GM23338 (cell line): ENCODE data around the gene EPHB1. TPM values are rescaled to one million over a fixed set of nuclear protein-coding genes. Genes with fewer than 3 reads are reported as not detected.

Experiments used
- ATAC-seq: fragments of 200-7000 bp; cut with Tn5 transposase; 3 replicates; pipeline ENCODE4 v1.9.1; 2020
- DNase-seq: peaks from one replicate; pipeline ENCODE4 v3.0.0-alpha.2; 2015; ENCODE audit warnings: low spot score
- H2AFZ ChIP-seq: fragments of 200-600 bp; sonication (generic); 2 replicates; pipeline ENCODE4 v1.8.0; 2016; ENCODE audit warnings: antibody characterized with exemption, mild to moderate bottlenecking, moderate library complexity
- H3F3A ChIP-seq: fragments of 200-600 bp; sonication (generic); replicated peaks from 2 replicates; pipeline ENCODE4 v1.8.0; 2017; ENCODE audit warnings: antibody characterized with exemption, mixed run types, low read depth
- H3K27ac ChIP-seq: fragments of 200-600 bp; sonication (generic); 2 replicates; pipeline ENCODE4 v1.6.1; 2016; ENCODE audit warnings: low read depth
- H3K27me3 ChIP-seq: fragments of 200-600 bp; sonication (generic); 2 replicates; pipeline ENCODE4 v1.8.0; 2016; ENCODE audit warnings: mild to moderate bottlenecking, mixed run types, moderate library complexity; ENCODE audit not compliant: insufficient read depth
- H3K36me3 ChIP-seq: fragments of 200-600 bp; sonication (generic); 2 replicates; pipeline ENCODE4 v1.8.0; 2016; ENCODE audit warnings: mild to moderate bottlenecking; ENCODE audit not compliant: insufficient read depth
- H3K4me1 ChIP-seq: fragments of 200-600 bp; sonication (generic); 2 replicates; pipeline ENCODE4 v1.8.0; 2016; ENCODE audit warnings: mild to moderate bottlenecking, moderate library complexity; ENCODE audit not compliant: insufficient read depth
- H3K4me2 ChIP-seq: fragments of 200-600 bp; sonication (generic); 2 replicates; pipeline ENCODE4 v1.7.1; 2017; ENCODE audit warnings: mixed run types
- H3K4me3 ChIP-seq: fragments of 200-600 bp; sonication (generic); 2 replicates; pipeline ENCODE4 v1.6.1; 2016; ENCODE audit warnings: mixed run types
- H3K79me2 ChIP-seq: fragments of 200-600 bp; sonication (generic); replicated peaks from 2 replicates; pipeline ENCODE4 v1.8.0; 2017; ENCODE audit warnings: mild to moderate bottlenecking; ENCODE audit not compliant: insufficient read depth
- H3K9me2 ChIP-seq: fragments of 200-600 bp; sonication (generic); 2 replicates; pipeline ENCODE4 v1.8.0; 2017; ENCODE audit not compliant: insufficient read depth
- H4K20me1 ChIP-seq: fragments of 200-600 bp; sonication (generic); replicated peaks from 2 replicates; pipeline ENCODE4 v1.8.0; 2017; ENCODE audit warnings: mild to moderate bottlenecking; ENCODE audit not compliant: insufficient read depth
- H3K27ac Mint-ChIP-seq: 2 replicates; pipeline ENCODE4 v1.8.0; 2020; ENCODE audit warnings: inconsistent platforms, mild to moderate bottlenecking, moderate library complexity, mixed read lengths
- H3K27me3 Mint-ChIP-seq: 3 replicates; pipeline ENCODE4 v1.8.0; 2022; ENCODE audit warnings: low read depth, mild to moderate bottlenecking, moderate library complexity, mixed read lengths, inconsistent platforms; ENCODE audit not compliant: insufficient read depth, poor library complexity
- H3K36me3 Mint-ChIP-seq: 3 replicates; pipeline ENCODE4 v1.8.0; 2021; ENCODE audit warnings: low read depth, mild to moderate bottlenecking, inconsistent platforms, moderate library complexity, mixed read lengths
- H3K4me1 Mint-ChIP-seq: 3 replicates; pipeline ENCODE4 v1.8.0; 2020; ENCODE audit warnings: mild to moderate bottlenecking, inconsistent platforms, mixed read lengths
- H3K4me3 Mint-ChIP-seq: 3 replicates; pipeline ENCODE4 v1.8.0; 2021; ENCODE audit warnings: moderate library complexity, mild to moderate bottlenecking, inconsistent platforms, mixed read lengths
- H3K9me3 Mint-ChIP-seq: 3 replicates; pipeline ENCODE4 v1.8.0; 2020; ENCODE audit warnings: moderate library complexity, mild to moderate bottlenecking, inconsistent platforms, mixed read lengths
- CREB1 ChIP-seq: fragments of 250-450 bp; sonication (Bioruptor Pico); IDR thresholded peaks from 2 replicates; pipeline ENCODE4 v1.5.0; 2020; ENCODE audit warnings: low read depth, mild to moderate bottlenecking, moderate library complexity
- ETS1 ChIP-seq: IDR thresholded peaks from 2 replicates; pipeline ENCODE4 v1.6.1; 2016; ENCODE audit warnings: antibody characterized with exemption
- EZH2phosphoT487 ChIP-seq: fragments of 200-600 bp; sonication (generic); IDR thresholded peaks from one replicate; pipeline ENCODE4 v1.8.1; 2018; ENCODE audit warnings: antibody characterized with exemption; ENCODE audit not compliant: unreplicated experiment
- JUNB ChIP-seq: IDR thresholded peaks from one replicate; pipeline ENCODE4 v1.6.1; 2016; ENCODE audit warnings: antibody characterized with exemption; ENCODE audit not compliant: unreplicated experiment
- POLR2AphosphoS5 ChIP-seq: IDR thresholded peaks from 2 replicates; pipeline ENCODE4 v1.6.1; 2016; ENCODE audit warnings: antibody characterized with exemption, low read depth
- ZNF114 ChIP-seq: fragments of 250-450 bp; sonication (Bioruptor Pico); IDR thresholded peaks from 2 replicates; pipeline ENCODE4 v1.5.0; 2020; ENCODE audit warnings: mild to moderate bottlenecking, moderate library complexity
- ZNF331 ChIP-seq: fragments of 250-450 bp; sonication (Bioruptor Pico); IDR thresholded peaks from 2 replicates; pipeline ENCODE4 v1.5.0; 2020; ENCODE audit warnings: low read depth, mild to moderate bottlenecking, moderate library complexity
- ZNF462 ChIP-seq: fragments of 250-450 bp; sonication (Bioruptor Pico); IDR thresholded peaks from 2 replicates; pipeline ENCODE4 v1.5.0; 2020; ENCODE audit warnings: mild to moderate bottlenecking, moderate library complexity
- polyA plus RNA-seq: library from polyadenylated mRNA; unstranded; fragments of >200 nt; fragmentation: Nextera tagmentation; extraction: Ambion mirVana; gene quantifications from 2 replicates; pipeline ENCODE4 v1.2.1, GENCODE V29; 2016
- total RNA-seq: library from RNA; depleted of rRNA; stranded (reverse); fragments of >200 nt; shearing (Covaris generic); gene quantifications from 2 replicates; pipeline ENCODE4 v1.2.3, GENCODE V29; 2014

The EPHB1 gene
- total and polyA plus RNA-seq, 2 experiments from 2014 or later = 2.7 to 5.2 TPM

- H3K27me3 Mint-ChIP-seq = peaks cover 2% of the 10 kb centered on the region
- H3K27ac Mint-ChIP-seq = no peak overlapping the region
- H3K4me3 ChIP-seq = no peak overlapping the region
- H3K36me3 ChIP-seq = no peaks in the 10 kb centered on the region
- H3K79me2 ChIP-seq = no peaks in the 10 kb centered on the region
- no peak overlapping the region for H2AFZ ChIP-seq
- H3K36me3 Mint-ChIP-seq = no peaks in the 10 kb centered on the region
- no peak for DNase-seq
- no peak overlapping the region for H3K27ac ChIP-seq
- H3K4me2 ChIP-seq = no peak overlapping the region
- no peaks in the 10 kb centered on the region for H3K4me1 Mint-ChIP-seq
- no peaks in the 10 kb centered on the region for H3K9me3 Mint-ChIP-seq
- H3K9me2 ChIP-seq = no peaks in the 10 kb centered on the region
- ATAC-seq = no peak
- TF ChIP-seq CREB1 (CRISPR knock-in tag) = no peak
- TF ChIP-seq ETS1 = no peak
- no peak for TF ChIP-seq EZH2phosphoT487
- TF ChIP-seq ZNF331 (CRISPR knock-in tag) = no peak
- no peak for TF ChIP-seq ZNF114 (CRISPR knock-in tag)
- TF ChIP-seq POLR2AphosphoS5 = no peak
- H3K4me1 ChIP-seq = no peaks in the 10 kb centered on the region
- no peaks in the 10 kb centered on the region for H3F3A ChIP-seq
- no peaks in the 10 kb centered on the region for H4K20me1 ChIP-seq
- H3K27me3 ChIP-seq = no peaks in the 10 kb centered on the region
- H3K4me3 Mint-ChIP-seq = no peak overlapping the region
Measured at GRCh38 chr3:134757549-134758069, 37.5 kb upstream of the EPHB1 start.

- H2AFZ ChIP-seq = no peak overlapping the region
Measured at GRCh38 chr3:134761213-134761612, 33.8 kb upstream of the EPHB1 start.

More at GRCh38 chr3:134761213-134761612, 33.8 kb upstream of the EPHB1 start:
- Mint-ChIP-seq H3K36me3 (no peaks in the 10 kb centered on the region), H3K27me3 (no peaks in the 10 kb centered on the region), H3K27ac (no peak overlapping the region), H3K9me3 (no peaks in the 10 kb centered on the region), H3K4me1 (no peaks in the 10 kb centered on the region), H3K4me3 (no peak overlapping the region)
- Histone ChIP-seq H4K20me1 (no peaks in the 10 kb centered on the region), H3K36me3 (no peaks in the 10 kb centered on the region), H3K9me2 (peaks cover 5% of the 10 kb centered on the region; the same call in 1 of the 2 replicates), H3K4me2 (no peak overlapping the region), H3K4me1 (no peaks in the 10 kb centered on the region), H3K27me3 (no peaks in the 10 kb centered on the region), H3F3A (no peaks in the 10 kb centered on the region), H3K79me2 (no peaks in the 10 kb centered on the region), H3K4me3 (no peak overlapping the region), H3K27ac (no peak overlapping the region)
- ATAC-seq = no peak
- no peak for DNase-seq
- TF ChIP-seq JUNB = no peak
- no peak for TF ChIP-seq EZH2phosphoT487
- no peak for TF ChIP-seq ZNF114 (CRISPR knock-in tag)
- TF ChIP-seq ZNF462 (CRISPR knock-in tag) = no peak
